Testis (tissue), 2 donors: Measurements from ENCODE around the gene AASDH.

Source experiments
- POLR2A ChIP-seq: fragments of 450-650 bp; IDR thresholded peaks from one replicate; pipeline ENCODE4 v1.6.1; 2017; ENCODE audit warnings: antibody characterized with exemption, mild to moderate bottlenecking, moderate library complexity
- TF ChIP-seq, protein P1 (sequence below), 3 experiments: fragments of 450-650 bp in 2 of 3; fragments of 200-600 bp in 1 of 3; sonication (generic) in 1 of 3; IDR thresholded peaks; one replicate each; pipeline ENCODE4 v1.5.1; 2016 to 2019; ENCODE audit warnings: antibody characterized with exemption in 3 of 3, mild to moderate bottlenecking in 2 of 3, moderate library complexity in 1 of 3

DNA sequence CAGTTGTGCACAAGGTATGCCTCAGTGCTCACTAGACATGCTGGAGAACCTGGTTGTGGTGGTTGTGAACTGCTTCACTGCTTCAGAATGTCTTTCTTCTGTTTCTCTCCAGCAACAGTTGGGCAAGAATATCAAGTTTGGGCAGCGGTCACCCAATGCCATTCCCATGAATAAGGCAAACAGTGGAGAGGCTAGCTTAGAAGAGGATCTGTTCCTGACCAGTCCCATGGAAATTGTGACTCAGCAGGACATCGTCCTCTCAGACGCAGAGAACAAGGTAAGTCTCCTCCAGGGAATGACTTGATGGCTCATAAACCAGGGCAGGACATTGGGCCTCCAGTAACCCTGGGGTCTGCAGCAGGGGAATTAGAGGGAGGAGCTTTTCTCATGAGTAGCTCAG, 79.9 kb downstream of the AASDH start:
- TF ChIP-seq, protein P1, sequence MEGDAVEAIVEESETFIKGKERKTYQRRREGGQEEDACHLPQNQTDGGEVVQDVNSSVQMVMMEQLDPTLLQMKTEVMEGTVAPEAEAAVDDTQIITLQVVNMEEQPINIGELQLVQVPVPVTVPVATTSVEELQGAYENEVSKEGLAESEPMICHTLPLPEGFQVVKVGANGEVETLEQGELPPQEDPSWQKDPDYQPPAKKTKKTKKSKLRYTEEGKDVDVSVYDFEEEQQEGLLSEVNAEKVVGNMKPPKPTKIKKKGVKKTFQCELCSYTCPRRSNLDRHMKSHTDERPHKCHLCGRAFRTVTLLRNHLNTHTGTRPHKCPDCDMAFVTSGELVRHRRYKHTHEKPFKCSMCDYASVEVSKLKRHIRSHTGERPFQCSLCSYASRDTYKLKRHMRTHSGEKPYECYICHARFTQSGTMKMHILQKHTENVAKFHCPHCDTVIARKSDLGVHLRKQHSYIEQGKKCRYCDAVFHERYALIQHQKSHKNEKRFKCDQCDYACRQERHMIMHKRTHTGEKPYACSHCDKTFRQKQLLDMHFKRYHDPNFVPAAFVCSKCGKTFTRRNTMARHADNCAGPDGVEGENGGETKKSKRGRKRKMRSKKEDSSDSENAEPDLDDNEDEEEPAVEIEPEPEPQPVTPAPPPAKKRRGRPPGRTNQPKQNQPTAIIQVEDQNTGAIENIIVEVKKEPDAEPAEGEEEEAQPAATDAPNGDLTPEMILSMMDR (IDR thresholded peaks at IDR 0.05), result no peak
- TF ChIP-seq POLR2A, result no peak
